ENCODE measurements around the gene KRTAP3-2.

Gene KRTAP3-2

GRCh38 chr17:40986920-40987319 lies 12.8 kb downstream of the KRTAP3-2 start:
- Histone ChIP-seq H3K27me3 (ENCODE audit: low read depth, low read length) (no peaks in the 10 kb centered on the region), H3K36me3 (ENCODE audit: control insufficient read depth in 1 of 2, insufficient read depth in 2 of 2, low read length in 2 of 2) (no peaks in the 10 kb centered on the region), H3K4me3 (ENCODE audit: low read depth in 1 of 2, low read length in 2 of 2) (no peak overlapping the region), H3K27ac (ENCODE audit: low read length) (no peak overlapping the region), H3K4me1 (ENCODE audit: control insufficient read depth in 1 of 2, insufficient read depth in 2 of 2, low read length in 2 of 2) (no peaks in the 10 kb centered on the region), H3K9me3 (ENCODE audit: control insufficient read depth in 1 of 2, low read length in 2 of 2) (no peaks in the 10 kb centered on the region)

DNA sequence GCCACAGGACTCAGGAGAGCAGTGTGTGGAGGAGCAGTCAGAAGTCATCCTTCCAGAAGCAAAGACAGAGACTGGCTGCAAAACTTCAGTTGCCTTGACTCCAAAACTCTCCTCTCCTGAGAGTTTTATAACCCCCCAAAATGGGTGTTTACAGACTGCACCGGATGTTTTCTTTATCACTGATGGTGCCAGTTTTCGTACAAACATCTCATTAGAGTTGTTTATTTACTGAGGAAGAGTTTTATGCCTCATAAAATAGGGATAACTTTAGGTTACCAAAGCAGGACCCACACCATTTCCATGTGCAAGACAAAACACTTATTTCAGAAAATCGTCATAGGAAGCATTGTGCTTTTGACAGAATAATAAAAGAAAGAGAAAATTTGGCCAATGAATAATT lies 15.5 kb downstream of the KRTAP3-2 start, which contains the start of gene KRT40:
Gene KRT40 (minus strand): TSS at position 101 of the 400 bp plus-strand sequence. CDS start 53 bp downstream, at position 48.
- H3K27ac ChIP-seq (ENCODE audit: low read length), result no peak within 1 kb of the TSS
- H3K36me3 ChIP-seq (ENCODE audit: control insufficient read depth in 1 of 2, insufficient read depth in 2 of 2, low read length in 2 of 2), result no peaks in the 10 kb centered on the region
- H3K4me3 ChIP-seq (ENCODE audit: low read depth in 1 of 2, low read length in 2 of 2), result no peak within 1 kb of the TSS
- H3K4me1 ChIP-seq (ENCODE audit: control insufficient read depth in 1 of 2, insufficient read depth in 2 of 2, low read length in 2 of 2), result peaks cover 0 to 7% of the 10 kb centered on the region in 2 donors
- no peaks in the 10 kb centered on the region for H3K9me3 ChIP-seq (ENCODE audit: control insufficient read depth in 1 of 2, low read length in 2 of 2)
- H3K27me3 ChIP-seq (ENCODE audit: low read depth, low read length), result no peaks in the 10 kb centered on the region

- Histone ChIP-seq H3K4me1 (ENCODE audit: control insufficient read depth in 1 of 2, insufficient read depth in 2 of 2, low read length in 2 of 2) (peaks cover 0 to 7% of the 10 kb centered on the region in 2 donors), H3K27ac (ENCODE audit: low read length) (no peak overlapping the region), H3K9me3 (ENCODE audit: control insufficient read depth in 1 of 2, low read length in 2 of 2) (no peaks in the 10 kb centered on the region), H3K36me3 (ENCODE audit: control insufficient read depth in 1 of 2, insufficient read depth in 2 of 2, low read length in 2 of 2) (no peaks in the 10 kb centered on the region), H3K4me3 (ENCODE audit: low read depth in 1 of 2, low read length in 2 of 2) (no peak overlapping the region), H3K27me3 (ENCODE audit: low read depth, low read length) (no peaks in the 10 kb centered on the region)
Measured at GRCh38 chr17:40981115-40981514, 18.6 kb downstream of the KRTAP3-2 start.

GRCh38 chr17:40980596-40980995 lies 19.1 kb downstream of the KRTAP3-2 start:
- H3K4me1 ChIP-seq (ENCODE audit: control insufficient read depth in 1 of 2, insufficient read depth in 2 of 2, low read length in 2 of 2), result peaks cover 0 to 7% of the 10 kb centered on the region in 2 donors
- H3K9me3 ChIP-seq (ENCODE audit: control insufficient read depth in 1 of 2, low read length in 2 of 2), result no peaks in the 10 kb centered on the region
- H3K4me3 ChIP-seq (ENCODE audit: low read depth in 1 of 2, low read length in 2 of 2), result no peak overlapping the region
- H3K27ac ChIP-seq (ENCODE audit: low read length), result no peak overlapping the region
- H3K27me3 ChIP-seq (ENCODE audit: low read depth, low read length), result no peaks in the 10 kb centered on the region
- no peaks in the 10 kb centered on the region for H3K36me3 ChIP-seq (ENCODE audit: control insufficient read depth in 1 of 2, insufficient read depth in 2 of 2, low read length in 2 of 2)

GRCh38 chr17:40980117-40980516 lies 19.6 kb downstream of the KRTAP3-2 start:
- no peak overlapping the region for H3K27ac ChIP-seq (ENCODE audit: low read length)
- H3K4me1 ChIP-seq (ENCODE audit: control insufficient read depth in 1 of 2, insufficient read depth in 2 of 2, low read length in 2 of 2), result peaks cover 0 to 7% of the 10 kb centered on the region in 2 donors
- H3K36me3 ChIP-seq (ENCODE audit: control insufficient read depth in 1 of 2, insufficient read depth in 2 of 2, low read length in 2 of 2), result no peaks in the 10 kb centered on the region

GRCh38 chr17:40978575-40979151 lies 21.0 kb downstream of the KRTAP3-2 start:
- Histone ChIP-seq H3K4me3 (ENCODE audit: low read depth in 1 of 2, low read length in 2 of 2) (no peak overlapping the region), H3K4me1 (ENCODE audit: control insufficient read depth in 1 of 2, insufficient read depth in 2 of 2, low read length in 2 of 2) (peaks cover 0 to 7% of the 10 kb centered on the region in 2 donors), H3K27me3 (ENCODE audit: low read depth, low read length) (no peaks in the 10 kb centered on the region), H3K27ac (ENCODE audit: low read length) (no peak overlapping the region), H3K36me3 (ENCODE audit: control insufficient read depth in 1 of 2, insufficient read depth in 2 of 2, low read length in 2 of 2) (no peaks in the 10 kb centered on the region), H3K9me3 (ENCODE audit: control insufficient read depth in 1 of 2, low read length in 2 of 2) (no peaks in the 10 kb centered on the region)

More at GRCh38 chr17:40980117-40980516, 19.6 kb downstream of the KRTAP3-2 start:
- no peaks in the 10 kb centered on the region for H3K9me3 ChIP-seq (ENCODE audit: control insufficient read depth in 1 of 2, low read length in 2 of 2)
- no peak overlapping the region for H3K4me3 ChIP-seq (ENCODE audit: low read depth in 1 of 2, low read length in 2 of 2)
- H3K27me3 ChIP-seq (ENCODE audit: low read depth, low read length), result no peaks in the 10 kb centered on the region

- H3K4me1 ChIP-seq (ENCODE audit: control insufficient read depth in 1 of 2, insufficient read depth in 2 of 2, low read length in 2 of 2), result peaks cover 0 to 1% of the 10 kb centered on the region in 2 donors
- H3K36me3 ChIP-seq (ENCODE audit: control insufficient read depth in 1 of 2, insufficient read depth in 2 of 2, low read length in 2 of 2), result no peaks in the 10 kb centered on the region
- no peaks in the 10 kb centered on the region for H3K9me3 ChIP-seq (ENCODE audit: control insufficient read depth in 1 of 2, low read length in 2 of 2)
- H3K4me3 ChIP-seq (ENCODE audit: low read depth in 1 of 2, low read length in 2 of 2), result no peak overlapping the region
- H3K27me3 ChIP-seq (ENCODE audit: low read depth, low read length), result no peaks in the 10 kb centered on the region
- H3K27ac ChIP-seq (ENCODE audit: low read length), result no peak overlapping the region
Measured at GRCh38 chr17:40975516-40975915, 24.2 kb downstream of the KRTAP3-2 start.

- Histone ChIP-seq H3K36me3 (ENCODE audit: control insufficient read depth in 1 of 2, insufficient read depth in 2 of 2, low read length in 2 of 2) (no peaks in the 10 kb centered on the region), H3K4me3 (ENCODE audit: low read depth in 1 of 2, low read length in 2 of 2) (no peak overlapping the region), H3K4me1 (ENCODE audit: control insufficient read depth in 1 of 2, insufficient read depth in 2 of 2, low read length in 2 of 2) (no peaks in the 10 kb centered on the region), H3K9me3 (ENCODE audit: control insufficient read depth in 1 of 2, low read length in 2 of 2) (no peaks in the 10 kb centered on the region), H3K27me3 (ENCODE audit: low read depth, low read length) (no peaks in the 10 kb centered on the region), H3K27ac (ENCODE audit: low read length) (no peak overlapping the region)
Measured at GRCh38 chr17:40974366-40974765, 25.3 kb downstream of the KRTAP3-2 start.

DNA sequence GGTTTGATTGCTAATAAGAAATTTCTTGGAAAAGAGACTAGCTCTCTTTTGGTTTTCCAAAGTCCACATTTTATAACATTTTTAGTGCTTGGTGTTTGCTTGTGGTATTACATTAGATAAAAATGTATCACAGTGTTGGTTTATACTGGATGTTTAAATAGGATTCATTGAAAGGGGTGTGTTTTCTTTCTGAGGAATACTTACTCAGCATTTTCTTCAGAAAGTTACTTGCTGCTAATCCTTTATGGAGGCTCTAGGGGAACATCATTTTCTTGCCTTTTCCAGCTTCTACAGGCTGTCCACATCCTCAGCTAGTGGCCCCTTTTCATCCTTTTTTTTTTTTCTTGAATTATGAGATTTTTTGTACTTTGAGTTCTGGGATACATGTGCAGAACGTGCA lies 32.1 kb downstream of the KRTAP3-2 start:
- no peak overlapping the region for H3K27ac ChIP-seq (ENCODE audit: low read length)
- no peak overlapping the region for H3K4me3 ChIP-seq (ENCODE audit: low read depth in 1 of 2, low read length in 2 of 2)
- H3K27me3 ChIP-seq (ENCODE audit: low read depth, low read length), result no peaks in the 10 kb centered on the region
- no peaks in the 10 kb centered on the region for H3K36me3 ChIP-seq (ENCODE audit: control insufficient read depth in 1 of 2, insufficient read depth in 2 of 2, low read length in 2 of 2)
- H3K4me1 ChIP-seq (ENCODE audit: control insufficient read depth in 1 of 2, insufficient read depth in 2 of 2, low read length in 2 of 2), result no peaks in the 10 kb centered on the region
- H3K9me3 ChIP-seq (ENCODE audit: control insufficient read depth in 1 of 2, low read length in 2 of 2), result no peaks in the 10 kb centered on the region

DNA sequence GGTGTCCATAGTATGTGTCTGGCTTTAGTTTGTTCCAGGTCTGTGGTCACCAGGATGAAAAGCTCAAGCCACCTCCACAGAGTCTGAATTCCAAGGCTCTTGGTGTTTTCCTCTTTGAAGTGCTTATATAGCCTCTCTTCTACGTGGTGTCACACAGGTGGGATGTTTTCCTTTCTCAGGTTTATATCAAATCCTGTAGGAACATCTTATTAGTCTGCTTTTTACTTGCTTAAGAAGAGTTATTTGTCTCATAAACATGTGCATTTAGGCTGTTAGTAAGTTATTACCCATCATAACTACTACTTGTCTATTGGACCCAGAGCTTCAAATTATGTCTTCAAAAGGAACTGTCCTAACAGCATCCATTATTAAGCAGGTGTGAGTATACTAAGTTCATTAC lies 32.9 kb downstream of the KRTAP3-2 start, which contains the start of gene KRT39:
Gene KRT39 (minus strand): TSS at position 101 of the 400 bp plus-strand sequence. CDS start 92 bp downstream, at position 9.
- H3K27ac ChIP-seq (ENCODE audit: low read length), result no peak within 1 kb of the TSS
- H3K27me3 ChIP-seq (ENCODE audit: low read depth, low read length), result no peaks in the 10 kb centered on the region
- no peaks in the 10 kb centered on the region for H3K36me3 ChIP-seq (ENCODE audit: control insufficient read depth in 1 of 2, insufficient read depth in 2 of 2, low read length in 2 of 2)
- no peaks in the 10 kb centered on the region for H3K4me1 ChIP-seq (ENCODE audit: control insufficient read depth in 1 of 2, insufficient read depth in 2 of 2, low read length in 2 of 2)
- no peaks in the 10 kb centered on the region for H3K9me3 ChIP-seq (ENCODE audit: control insufficient read depth in 1 of 2, low read length in 2 of 2)
- no peak within 1 kb of the TSS for H3K4me3 ChIP-seq (ENCODE audit: low read depth in 1 of 2, low read length in 2 of 2)

DNA sequence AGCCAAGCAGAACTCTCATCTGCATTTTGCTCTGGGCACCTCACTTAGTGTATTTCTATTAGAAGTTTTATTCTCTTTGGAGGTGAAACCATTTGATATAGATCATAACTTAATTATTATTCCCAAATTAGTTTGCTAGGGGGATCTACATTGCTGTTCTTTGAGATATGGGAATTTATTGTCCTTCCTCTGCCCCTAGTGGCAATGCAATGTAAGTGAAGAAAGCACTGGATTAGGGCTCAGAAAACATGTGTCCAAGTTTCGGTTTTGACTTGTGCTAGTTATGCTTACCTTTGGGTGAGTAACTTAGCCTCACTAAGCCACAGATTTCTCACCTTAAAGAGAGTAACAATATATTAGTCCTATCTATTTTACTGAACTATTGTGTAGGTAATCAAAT lies 35.9 kb downstream of the KRTAP3-2 start:
- no peaks in the 10 kb centered on the region for H3K27me3 ChIP-seq (ENCODE audit: low read depth, low read length)
- no peaks in the 10 kb centered on the region for H3K36me3 ChIP-seq (ENCODE audit: control insufficient read depth in 1 of 2, insufficient read depth in 2 of 2, low read length in 2 of 2)

DNA sequence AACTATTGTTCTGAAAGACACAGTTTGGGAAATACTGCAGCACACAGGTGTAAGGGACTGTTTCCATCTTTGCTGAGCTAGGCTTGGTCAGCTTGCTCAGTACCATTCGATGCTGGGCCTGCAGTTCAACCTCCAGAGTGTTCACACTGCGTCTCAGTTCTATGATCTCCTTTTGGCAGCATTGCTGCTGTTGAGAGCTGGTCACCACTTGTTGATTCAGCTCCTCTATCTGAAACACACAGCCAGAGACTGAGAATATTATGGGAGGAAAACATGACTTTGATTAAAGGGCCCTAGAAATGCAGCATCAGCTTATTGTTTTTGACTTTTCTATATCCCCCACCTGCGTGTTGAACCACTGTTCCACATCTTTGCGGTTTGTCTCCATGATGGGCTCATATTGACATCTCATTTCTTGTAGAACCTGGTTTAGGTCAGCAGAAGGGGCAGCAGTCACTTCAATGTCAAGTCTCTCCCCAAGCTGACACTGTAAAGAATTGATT lies 37.6 kb downstream of the KRTAP3-2 start:
- no peak overlapping the region for H3K4me3 ChIP-seq (ENCODE audit: low read depth in 1 of 2, low read length in 2 of 2)
- H3K36me3 ChIP-seq (ENCODE audit: control insufficient read depth in 1 of 2, insufficient read depth in 2 of 2, low read length in 2 of 2), result no peaks in the 10 kb centered on the region
- no peak overlapping the region for H3K27ac ChIP-seq (ENCODE audit: low read length)
- no peaks in the 10 kb centered on the region for H3K4me1 ChIP-seq (ENCODE audit: control insufficient read depth in 1 of 2, insufficient read depth in 2 of 2, low read length in 2 of 2)
- no peaks in the 10 kb centered on the region for H3K27me3 ChIP-seq (ENCODE audit: low read depth, low read length)
- no peaks in the 10 kb centered on the region for H3K9me3 ChIP-seq (ENCODE audit: control insufficient read depth in 1 of 2, low read length in 2 of 2)

More for the DNA sequence above, 35.9 kb downstream of the KRTAP3-2 start:
- Histone ChIP-seq H3K4me1 (ENCODE audit: control insufficient read depth in 1 of 2, insufficient read depth in 2 of 2, low read length in 2 of 2) (no peaks in the 10 kb centered on the region), H3K4me3 (ENCODE audit: low read depth in 1 of 2, low read length in 2 of 2) (no peak overlapping the region), H3K27ac (ENCODE audit: low read length) (no peak overlapping the region), H3K9me3 (ENCODE audit: control insufficient read depth in 1 of 2, low read length in 2 of 2) (no peaks in the 10 kb centered on the region)

All from muscle layer of duodenum (tissue), 2 donors.